ENCODE results near the gene TTYH1.

DNA sequence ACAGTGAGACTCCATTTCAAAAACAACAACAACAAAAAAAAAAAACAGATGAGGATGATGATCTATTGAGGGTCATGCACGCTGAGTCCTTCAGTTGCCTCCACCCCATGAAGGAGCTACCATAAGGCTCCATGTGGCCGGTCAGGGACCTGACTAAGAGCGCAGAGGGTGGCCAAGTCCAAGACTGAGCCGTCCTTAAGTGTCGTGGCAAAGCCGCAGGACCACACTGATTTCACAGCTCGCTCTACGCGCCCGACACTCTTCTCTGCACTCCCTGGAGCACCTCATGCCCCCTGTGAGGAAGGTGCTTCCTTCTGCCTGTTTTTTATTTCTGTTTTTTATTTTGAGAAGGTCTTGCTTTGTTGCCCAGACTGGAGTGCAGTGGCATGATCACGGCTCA, 12.3 kb downstream of the TTYH1 start:
- TF ChIP-seq, protein P1, sequence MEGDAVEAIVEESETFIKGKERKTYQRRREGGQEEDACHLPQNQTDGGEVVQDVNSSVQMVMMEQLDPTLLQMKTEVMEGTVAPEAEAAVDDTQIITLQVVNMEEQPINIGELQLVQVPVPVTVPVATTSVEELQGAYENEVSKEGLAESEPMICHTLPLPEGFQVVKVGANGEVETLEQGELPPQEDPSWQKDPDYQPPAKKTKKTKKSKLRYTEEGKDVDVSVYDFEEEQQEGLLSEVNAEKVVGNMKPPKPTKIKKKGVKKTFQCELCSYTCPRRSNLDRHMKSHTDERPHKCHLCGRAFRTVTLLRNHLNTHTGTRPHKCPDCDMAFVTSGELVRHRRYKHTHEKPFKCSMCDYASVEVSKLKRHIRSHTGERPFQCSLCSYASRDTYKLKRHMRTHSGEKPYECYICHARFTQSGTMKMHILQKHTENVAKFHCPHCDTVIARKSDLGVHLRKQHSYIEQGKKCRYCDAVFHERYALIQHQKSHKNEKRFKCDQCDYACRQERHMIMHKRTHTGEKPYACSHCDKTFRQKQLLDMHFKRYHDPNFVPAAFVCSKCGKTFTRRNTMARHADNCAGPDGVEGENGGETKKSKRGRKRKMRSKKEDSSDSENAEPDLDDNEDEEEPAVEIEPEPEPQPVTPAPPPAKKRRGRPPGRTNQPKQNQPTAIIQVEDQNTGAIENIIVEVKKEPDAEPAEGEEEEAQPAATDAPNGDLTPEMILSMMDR (conservative IDR thresholded peaks at IDR 0.05): no peak
- TF ChIP-seq ZFX (IDR thresholded peaks at IDR 0.05): no peak
